HG03175 (cell line): ENCODE measurements around the gene DMWD.

ENCODE experiments used
- ATAC-seq: cut with Tn5 transposase; IDR thresholded peaks from one replicate; pipeline ENCODE4 v1.9.1; 2021; ENCODE audit warnings: mild to moderate bottlenecking, moderate library complexity; ENCODE audit not compliant: unreplicated experiment

DMWD gene

DNA sequence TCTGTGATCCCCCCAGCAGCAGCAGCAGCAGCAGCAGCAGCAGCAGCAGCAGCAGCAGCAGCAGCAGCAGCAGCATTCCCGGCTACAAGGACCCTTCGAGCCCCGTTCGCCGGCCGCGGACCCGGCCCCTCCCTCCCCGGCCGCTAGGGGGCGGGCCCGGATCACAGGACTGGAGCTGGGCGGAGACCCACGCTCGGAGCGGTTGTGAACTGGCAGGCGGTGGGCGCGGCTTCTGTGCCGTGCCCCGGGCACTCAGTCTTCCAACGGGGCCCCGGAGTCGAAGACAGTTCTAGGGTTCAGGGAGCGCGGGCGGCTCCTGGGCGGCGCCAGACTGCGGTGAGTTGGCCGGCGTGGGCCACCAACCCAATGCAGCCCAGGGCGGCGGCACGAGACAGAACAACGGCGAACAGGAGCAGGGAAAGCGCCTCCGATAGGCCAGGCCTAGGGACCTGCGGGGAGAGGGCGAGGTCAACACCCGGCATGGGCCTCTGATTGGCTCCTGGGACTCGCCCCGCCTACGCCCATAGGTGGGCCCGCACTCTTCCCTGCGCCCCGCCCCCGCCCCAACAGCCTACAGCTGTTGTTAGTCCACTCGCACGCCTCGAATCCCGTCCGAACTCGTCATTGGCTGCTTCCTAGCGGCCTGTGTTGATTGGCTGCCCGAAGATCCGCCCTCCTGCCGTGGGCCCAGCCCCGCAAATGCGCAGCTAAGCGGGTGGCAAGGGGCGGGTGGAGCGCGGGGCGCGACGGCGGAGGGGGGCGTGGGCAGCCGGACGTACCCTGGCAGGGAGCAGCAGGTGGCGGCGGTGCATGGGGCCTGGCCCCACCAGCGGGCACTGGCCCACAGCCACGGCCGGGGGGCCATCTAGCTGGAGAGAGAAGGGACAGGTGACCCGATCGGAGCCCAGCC is 22.2 kb downstream of the DMWD start:
- ATAC-seq, result peak; percentile 61

DNA sequence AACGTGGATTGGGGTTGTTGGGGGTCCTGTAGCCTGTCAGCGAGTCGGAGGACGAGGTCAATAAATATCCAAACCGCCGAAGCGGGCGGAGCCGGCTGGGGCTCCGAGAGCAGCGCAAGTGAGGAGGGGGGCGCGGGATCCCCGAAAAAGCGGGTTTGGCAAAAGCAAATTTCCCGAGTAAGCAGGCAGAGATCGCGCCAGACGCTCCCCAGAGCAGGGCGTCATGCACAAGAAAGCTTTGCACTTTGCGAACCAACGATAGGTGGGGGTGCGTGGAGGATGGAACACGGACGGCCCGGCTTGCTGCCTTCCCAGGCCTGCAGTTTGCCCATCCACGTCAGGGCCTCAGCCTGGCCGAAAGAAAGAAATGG is 22.8 kb downstream of the DMWD start:
- no peak for ATAC-seq

DNA sequence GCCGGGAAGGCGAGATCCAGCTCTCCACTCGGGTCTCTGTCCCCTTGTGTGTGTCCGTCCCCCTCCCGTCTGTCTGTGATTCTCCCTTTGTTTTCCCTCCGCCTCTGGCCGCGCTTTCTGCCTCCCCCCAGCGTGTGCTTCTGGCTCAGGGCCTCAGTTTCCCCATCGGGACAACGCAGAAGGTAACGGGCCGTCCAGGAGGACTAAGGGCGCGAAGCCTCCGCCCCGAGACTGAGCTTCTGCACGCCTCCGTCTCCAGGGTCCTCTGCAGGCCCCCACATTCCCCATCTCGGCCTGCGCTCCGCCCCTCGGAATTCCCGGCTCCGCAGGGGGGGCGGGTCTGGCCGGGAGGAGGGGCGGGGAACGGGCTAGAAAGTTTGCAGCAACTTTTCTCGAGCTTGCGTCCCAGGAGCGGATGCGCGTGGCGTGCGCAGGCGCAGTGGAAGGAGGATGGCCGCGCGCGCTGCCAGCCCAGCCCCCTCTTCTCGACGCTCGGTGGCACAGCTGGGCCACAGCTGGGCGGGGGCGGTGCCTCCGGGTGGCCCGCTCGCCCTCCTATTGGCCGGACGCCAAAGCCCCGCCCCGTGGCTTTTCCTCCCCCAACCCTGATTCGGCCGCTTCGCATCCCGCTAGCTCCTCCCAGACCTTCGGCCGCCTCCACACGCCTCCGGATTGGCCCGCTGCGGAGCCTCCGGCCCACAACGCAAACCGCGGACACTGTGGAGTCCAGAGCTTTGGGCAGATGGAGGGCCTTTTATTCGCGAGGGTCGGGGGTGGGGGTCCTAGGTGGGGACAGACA is 23.5 kb downstream of the DMWD start, which contains the start of gene SIX5:
Gene SIX5 (minus strand): TSS at position 269 of the 799 bp plus-strand sequence. CDS start 408 bp downstream, outside the sequence.
- ATAC-seq, result peak; percentile 48

DNA sequence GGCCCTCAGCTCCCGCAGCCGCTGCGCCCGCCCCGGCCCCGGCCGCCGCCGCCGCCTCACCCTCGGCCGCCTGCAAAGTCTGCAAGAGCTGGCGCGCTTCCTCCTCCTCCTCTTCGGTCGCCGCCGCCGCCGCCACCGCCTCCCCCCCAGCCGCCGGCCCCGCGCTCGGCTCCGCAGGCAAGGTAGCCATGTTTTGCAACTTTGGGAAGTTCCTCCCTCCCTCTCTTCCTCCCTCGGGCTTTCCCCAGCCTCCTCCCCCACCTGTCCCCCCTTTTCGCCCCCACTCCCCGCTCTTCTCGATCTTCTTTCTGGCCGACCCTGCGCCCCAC is 24.0 kb downstream of the DMWD start:
- ATAC-seq, result no peak

DNA sequence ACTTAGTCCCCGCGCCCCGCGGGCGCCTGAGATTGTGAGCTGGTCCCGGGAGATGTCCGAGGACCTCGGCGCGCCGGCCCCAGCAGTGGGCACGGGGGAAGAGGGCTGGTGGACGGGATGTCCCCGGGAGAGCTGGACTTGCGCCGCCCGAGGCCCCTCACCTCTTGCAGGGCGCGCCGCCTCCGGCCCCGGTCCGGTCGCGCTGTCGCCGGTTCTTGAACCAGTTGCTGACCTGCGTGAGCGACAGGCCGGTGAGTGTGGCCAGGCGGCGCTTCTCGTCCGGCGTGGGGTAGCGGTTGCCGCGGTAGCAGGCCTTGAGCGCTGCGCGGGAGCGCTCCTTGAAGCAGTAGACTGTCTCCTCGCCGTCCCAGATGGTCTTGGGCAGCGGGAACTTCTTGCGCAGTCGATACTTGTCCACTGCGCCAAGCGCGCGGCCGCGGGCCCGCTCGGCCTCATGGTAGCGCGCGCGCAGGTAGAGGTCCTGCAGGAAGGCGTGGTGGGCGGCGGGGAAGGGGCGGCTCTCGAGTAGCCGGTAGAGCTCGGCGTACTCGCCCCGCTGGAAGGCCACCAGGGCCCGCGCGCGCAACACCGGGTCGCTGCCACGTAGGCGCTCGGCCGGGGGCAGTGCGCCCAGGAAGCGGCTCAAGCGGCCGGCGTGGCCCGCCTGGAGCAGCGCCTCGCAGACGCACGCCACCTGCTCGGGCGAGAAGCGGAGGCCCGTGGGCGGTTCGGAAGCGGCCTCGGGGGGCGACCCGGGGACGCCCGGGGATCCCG is 24.6 kb downstream of the DMWD start:
- no peak for ATAC-seq

DNA sequence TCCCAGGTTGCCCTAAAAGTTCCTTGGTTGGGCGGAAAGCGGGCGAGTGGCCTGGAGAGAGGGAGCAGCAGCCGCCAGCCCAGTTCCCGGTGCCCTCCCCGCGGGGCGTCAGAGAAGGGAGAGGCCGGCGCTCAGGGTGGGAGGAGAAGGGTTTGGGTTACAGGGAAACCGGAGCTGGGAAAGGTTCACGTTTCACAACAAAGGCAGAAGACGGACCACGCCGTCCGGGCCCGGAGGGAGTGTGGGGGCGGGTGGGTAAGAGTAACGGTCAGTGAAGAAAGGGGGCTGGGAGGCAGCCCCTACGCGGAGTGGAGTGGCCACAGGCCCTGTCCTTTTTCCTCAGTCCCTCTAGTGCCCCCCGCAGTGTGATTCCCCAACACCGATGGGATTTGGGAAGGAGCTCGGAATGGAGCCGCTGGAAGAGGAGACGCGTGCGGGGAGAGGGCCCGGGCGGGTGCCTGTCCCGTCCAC is 25.2 kb downstream of the DMWD start:
- no peak for ATAC-seq

DNA sequence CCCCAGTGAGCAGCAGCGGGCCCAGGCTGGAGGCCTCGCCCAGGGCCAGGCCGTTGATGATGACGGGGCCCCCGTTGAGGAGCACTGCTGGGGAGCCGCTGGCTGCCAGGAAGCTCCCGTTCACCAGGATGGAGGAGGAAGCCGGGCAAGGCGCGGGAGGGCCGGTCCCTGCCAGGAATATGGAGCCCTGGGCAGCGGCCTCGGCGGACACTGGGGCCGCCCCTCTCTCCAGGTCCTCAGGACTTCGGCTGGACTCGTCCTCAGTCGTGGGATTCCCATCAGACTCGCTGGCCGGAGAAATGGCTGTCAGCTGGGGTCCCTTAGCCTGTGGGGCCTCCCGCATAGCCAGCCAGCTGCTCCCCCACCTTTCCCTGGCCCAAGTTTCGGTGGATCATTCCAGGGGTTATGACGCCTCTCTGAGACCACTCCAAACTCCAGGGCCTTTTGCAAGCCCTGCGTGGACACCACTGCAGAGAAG is 25.7 kb downstream of the DMWD start:
- no peak for ATAC-seq

DNA sequence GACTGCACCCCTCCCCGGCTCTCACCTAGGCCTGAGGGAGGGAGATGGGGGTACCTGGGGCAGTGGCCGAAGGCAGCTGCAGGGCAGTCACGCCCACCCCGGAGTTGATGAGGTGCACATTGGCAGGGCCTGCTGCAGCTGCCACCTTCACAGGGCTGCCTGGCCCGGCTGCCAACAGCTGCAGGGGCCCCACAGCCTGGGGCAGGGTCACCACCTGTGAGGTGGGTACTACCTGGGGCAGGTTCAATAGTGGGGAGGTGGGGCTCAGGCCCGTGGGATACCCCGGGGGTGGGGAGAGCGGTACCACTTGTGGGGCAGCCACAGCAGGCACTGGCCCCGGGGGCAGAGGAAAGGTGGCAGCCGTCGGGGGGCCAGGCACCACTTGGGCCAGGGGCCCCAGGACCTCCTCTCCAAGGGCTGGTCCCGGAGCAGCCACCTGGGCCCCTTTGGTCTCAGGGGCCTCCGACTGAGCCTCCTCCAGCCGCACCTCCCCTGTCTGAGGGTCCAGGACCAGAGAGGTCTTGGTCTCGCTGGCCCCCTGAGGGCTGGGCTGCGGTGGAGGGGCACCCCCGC is 26.3 kb downstream of the DMWD start:
- ATAC-seq, result no peak

DNA sequence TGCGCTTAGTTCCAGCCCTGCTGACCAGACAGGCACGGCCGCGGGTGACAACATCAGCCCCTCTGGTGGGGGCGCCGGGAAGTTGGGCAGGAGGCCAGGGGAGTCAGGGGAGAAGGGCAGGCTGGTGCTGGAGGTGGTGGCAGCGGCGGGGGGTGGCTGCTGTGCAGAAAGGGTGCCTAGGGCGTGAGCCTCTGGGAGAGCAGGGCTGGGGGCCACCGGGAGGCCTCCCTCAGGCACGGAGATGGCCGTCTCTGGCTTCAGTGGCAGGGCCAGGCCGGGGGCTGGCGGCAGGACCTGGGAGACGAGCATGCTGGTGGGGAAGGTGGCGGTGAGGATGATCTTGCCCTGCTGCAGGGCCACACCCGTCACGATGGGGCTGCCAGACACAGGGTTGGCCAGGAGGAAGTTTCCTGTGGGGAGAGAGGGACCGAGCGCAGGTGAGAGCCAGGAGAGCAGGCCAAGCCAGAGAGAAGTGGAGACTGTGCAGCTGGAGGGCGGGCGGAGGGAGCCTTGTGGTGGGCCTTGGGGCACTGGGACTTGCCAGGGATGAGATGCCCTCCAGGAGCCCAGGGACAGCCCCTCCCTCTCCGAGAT is 26.8 kb downstream of the DMWD start:
- ATAC-seq, result no peak

DNA sequence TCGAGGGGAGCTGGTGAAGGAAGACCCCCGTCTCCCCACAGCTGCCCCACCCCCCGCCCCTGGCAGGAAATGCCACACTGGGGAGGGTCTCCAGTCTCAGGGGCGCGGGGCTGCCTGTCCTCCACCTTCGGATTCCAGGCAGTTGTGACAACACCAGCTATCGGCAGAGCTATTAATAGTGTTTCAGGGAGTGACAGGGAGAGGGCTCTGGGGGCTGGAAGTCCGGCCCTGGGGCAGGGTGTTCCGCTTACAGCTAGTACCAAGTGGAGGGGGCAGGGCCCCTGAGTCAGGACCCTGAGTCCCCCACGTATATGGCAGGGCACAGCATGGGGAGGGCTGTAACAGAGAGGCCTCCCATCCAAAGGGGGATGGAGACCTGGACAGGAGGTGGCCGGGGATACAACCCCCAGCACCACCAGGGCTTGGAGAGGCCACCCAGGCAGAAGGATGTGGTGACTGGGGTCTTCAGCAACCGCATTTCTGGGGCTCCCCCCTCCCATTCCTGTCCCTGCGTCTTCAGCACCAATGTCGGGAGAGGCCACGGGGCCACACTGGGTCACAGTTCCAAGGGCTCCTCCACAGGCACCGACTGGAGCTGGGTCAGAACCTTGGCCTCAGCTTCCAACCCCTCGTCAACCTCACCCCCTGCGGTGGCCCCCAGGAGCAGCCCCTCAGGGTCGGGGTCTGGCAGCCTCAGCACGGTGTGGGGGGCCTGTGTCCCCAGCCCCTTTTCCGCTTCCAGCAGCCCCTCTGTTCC is 27.5 kb downstream of the DMWD start:
- no peak for ATAC-seq

DNA sequence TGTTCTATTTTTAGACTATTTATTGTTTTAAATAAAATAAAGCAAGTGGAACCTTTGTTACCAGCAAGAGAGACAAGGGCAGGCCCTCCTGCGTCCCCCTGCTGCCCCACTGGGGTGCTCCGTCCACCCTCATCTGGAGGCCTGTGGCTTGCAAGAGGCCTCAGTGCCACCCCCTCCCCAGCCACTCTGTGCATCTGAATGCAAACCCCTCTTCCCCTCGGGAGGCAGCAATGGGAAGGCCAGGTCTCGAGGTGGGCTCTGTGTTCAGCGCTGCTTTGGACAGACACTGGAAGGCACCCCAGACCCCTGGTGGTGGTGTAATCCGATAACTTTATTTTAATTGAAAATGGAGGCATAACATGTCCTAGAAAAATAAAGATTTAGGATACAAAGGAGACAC is 28.2 kb downstream of the DMWD start:
- no peak for ATAC-seq

DNA sequence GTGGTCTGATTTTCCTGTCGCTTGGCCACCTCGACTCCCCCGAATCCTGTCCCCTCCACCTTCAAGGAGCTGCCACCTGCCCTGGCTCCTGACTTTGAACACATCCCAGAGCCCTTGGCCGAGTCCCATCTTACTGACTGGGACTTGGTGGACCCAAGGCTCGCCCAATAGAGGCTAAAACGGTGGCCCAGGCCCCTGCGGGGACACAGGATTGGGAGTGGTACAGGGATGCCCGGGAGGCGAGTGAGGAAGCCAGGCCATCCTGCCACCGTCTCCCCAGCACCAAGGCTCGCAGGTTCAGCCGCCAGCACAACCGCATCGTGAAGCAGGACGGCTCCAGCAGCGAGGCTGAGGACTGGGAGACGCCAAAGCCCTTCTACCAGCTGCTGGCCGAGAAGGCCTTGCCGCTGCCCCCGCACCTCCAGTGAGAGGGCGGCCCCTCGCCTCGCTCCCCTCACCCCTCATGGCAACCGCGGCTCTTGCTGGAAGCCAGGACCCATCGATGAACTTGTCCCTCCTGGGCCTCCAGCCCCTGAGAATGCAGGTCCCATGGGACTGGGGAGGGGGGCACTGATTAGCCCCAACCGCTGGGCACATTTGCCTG is 28.9 kb downstream of the DMWD start:
- no peak for ATAC-seq

DNA sequence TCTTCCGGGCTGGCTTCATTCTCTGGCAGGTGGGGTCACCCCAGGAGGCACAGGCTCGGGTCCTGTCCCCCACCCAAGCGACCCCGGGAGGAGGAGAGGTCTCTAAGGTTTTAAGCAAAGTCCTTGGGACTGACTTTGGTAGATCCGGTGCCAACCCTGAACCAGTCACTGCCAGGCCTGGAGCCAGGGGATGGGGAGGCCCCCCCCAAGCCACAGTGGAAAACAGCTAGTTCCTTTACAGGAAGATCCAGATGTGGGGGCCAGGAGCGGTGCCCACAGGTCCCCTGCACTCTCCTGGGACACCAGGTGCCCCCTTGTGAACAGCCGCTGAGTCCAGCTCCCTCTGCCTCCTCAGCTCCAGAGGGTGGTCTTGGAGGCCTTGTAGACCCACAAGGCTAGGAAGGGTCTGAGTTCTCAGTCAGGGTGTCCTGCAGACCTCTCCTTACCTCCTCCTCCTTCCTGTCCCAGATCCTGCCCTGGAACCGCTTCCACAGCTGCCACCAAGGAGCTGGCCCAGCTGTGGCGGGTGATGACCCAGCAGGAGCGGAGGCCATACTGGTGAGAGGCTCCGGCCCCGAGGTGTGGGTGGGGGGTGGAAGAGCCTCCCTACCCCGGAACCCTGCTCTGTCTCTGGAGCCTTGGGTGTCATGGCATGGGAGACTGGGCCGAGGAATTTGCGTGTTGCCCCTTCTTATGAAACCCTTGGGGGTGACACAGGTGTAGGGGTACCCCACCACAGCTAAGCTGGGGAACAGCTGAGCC is 29.6 kb downstream of the DMWD start:
- ATAC-seq, result no peak

DNA sequence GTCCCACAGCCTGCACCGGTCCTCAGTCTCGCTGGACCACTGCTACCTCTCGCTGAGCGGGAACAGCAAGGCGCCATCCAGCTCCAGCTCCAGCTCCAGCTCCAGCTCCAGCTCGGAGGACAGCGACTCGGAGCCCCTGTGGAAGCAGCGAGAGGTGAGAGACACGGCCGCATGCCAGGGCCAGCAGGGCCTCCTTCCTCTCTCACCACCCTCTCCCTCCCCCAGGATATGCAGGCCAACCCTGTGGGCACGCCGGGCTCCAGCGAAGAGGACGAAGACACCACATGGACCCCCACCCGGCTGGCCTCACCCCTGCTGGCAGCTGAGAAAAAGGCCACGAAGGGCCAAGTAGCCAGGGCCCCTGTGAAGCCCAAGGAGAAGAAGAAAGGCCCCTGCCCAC is 30.9 kb downstream of the DMWD start:
- ATAC-seq, result no peak

DNA sequence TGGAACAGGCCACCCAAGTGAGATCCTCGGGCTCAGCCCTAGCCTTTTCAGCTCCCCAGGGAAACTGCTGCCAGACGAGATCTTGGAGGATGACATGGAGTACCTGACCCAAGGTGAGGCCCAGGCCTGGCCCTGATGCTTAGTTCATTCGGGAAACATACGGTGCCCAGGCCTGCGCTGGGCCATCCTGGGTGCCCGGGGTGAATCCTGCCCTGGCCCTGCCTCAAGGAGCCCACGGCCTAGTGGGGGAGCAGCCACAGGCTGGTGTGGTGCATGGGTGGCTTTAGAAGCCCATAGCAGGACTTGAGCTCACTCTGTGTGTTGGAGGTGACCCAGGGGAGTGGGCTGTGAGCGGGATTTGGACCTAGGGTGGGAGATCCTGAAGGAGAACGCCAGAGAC is 33.7 kb downstream of the DMWD start:
- ATAC-seq, result no peak

DNA sequence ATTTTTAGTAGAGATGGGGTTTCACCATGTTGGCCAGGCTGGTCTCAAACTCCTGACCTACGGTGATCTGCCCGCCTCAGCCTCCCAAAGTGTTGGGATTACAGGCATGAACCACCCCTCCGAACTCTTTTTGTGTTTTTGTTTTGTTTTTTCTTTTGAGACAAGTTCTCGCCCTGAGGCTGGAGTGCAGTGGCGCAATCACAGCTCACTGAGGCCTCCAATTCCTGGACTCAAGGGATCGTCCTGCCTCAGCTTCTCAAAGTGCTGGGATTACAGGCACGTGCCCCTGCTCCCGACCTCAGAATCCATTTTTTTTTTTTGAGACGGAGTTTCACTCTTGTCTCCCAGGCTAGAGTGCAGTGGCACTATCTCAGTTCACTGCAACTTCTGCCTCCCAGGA is 35.0 kb downstream of the DMWD start:
- ATAC-seq, result no peak

DNA sequence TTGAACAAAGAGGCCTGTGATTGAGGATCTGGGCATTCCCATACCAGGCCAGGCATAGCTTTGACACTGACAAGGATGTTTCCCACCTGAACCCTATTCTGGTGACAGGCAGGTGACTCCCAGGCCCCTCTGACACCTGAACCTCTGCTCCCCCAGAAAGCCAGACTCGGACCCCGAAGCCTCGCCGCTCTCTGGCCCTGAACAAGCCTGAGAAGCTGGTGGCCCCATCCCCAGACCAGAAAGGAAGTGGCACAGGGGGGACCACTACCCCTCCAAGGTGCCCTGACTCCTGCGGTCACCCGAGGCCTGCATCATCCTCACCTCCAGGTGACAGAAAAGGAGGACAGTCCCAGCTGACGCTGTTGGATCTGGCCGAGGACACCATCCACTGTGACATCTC is 38.3 kb downstream of the DMWD start:
- no peak for ATAC-seq

DNA sequence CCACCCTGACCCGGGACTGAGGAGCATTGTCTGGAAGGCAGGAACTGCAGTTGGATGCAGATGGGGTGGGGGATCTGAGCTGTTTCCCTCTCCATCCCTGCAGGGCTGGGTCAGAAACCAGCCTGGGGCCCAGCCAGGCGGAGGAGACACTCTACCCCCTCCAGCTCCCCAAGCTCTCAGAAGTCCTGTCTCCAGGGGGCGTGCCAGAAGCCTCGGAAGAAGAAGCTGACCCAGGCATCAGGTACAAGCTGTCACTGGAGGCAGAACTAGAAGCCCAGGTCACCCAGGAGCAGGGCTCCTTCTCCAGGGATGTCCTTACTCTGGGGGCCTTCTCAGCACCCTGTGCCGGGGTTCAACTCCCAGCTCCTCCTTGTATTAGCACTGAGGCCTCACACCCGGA is 39.1 kb downstream of the DMWD start:
- ATAC-seq, result no peak

DNA sequence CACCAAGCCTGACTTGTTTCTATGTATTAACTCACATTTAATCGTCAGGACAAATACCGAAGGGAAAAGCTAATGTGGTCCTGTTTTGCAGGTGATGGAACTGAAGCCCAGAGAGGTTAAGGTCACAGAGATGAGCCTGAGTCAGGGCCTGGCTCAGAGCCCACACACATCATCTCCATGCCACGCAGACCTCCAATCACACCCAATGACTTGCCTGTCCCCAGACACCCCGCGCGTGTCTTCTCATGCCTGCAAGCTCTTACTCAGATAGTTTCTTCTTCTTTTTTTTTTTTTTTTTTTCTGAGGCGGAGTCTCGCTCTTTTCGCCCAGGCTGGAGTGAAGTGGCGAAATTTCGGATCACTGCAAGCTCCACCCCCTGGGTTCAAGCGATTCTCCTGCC is 40.0 kb downstream of the DMWD start:
- no peak for ATAC-seq
